Spinal cord (tissue), 10 donors: ENCODE results near the gene OLFM1. TPM values are rescaled to one million over a fixed set of nuclear protein-coding genes. Genes with fewer than 3 reads are reported as not detected.
A peak's percentile ranks its signal among the peaks of the same experiment; 100 is the strongest.

Experiments
- DNase-seq, 6 donors: peaks; one replicate each; pipeline versions ENCODE4 v3.0.0 to v3.0.0-alpha.2; 2013 to 2015; ENCODE audit warnings: low spot score in 6 of 6, low read depth in 4 of 6
- H3K27ac ChIP-seq: one replicate; pipeline ENCODE4 v1.5.1; 2013; ENCODE audit warnings: low read depth, low read length, control low read depth
- H3K27me3 ChIP-seq: one replicate; pipeline ENCODE4 v1.6.1; 2013; ENCODE audit warnings: low read length; ENCODE audit not compliant: control insufficient read depth, insufficient read depth
- H3K36me3 ChIP-seq: one replicate; pipeline ENCODE4 v1.6.1; 2013; ENCODE audit warnings: low read length; ENCODE audit not compliant: control insufficient read depth, insufficient read depth
- H3K4me1 ChIP-seq: one replicate; pipeline ENCODE4 v1.6.1; 2013; ENCODE audit warnings: low read length; ENCODE audit not compliant: control insufficient read depth, insufficient read depth
- H3K4me3 ChIP-seq: one replicate; pipeline ENCODE4 v1.5.1; 2013; ENCODE audit warnings: low read depth, low read length, control low read depth
- H3K9me3 ChIP-seq: one replicate; pipeline ENCODE4 v1.6.1; 2013; ENCODE audit warnings: low read length; ENCODE audit not compliant: control insufficient read depth, insufficient read depth
- WGBS: methylation state at CpG from one replicate; pipeline ENCODE4 v1.1.5; 2013; ENCODE audit warnings: missing lambda C conversion rate; ENCODE audit not compliant: insufficient coverage; 5-methylcytosine and 5-hydroxymethylcytosine counted together
- polyA plus RNA-seq, 2 donors: library from polyadenylated mRNA; unstranded; fragments of 120-200 nt; gene quantifications; one replicate each; pipeline ENCODE4 v1.2.1, GENCODE V29; 2013; ENCODE audit not compliant: insufficient read length in 2 of 2
- total RNA-seq, 2 donors: library from RNA; depleted of rRNA in 1 of 2; stranded (reverse); fragments of 120-200 nt in 1 of 2; fragments of >200 nt in 1 of 2; gene quantifications; one replicate each; pipeline versions ENCODE4 v1.2.3 to v1.2.4, GENCODE V29; 2013 to 2014
- donor health status: healthy.

OLFM1 gene
- total and polyA plus RNA-seq, 4 donors = 52.5 to 321 (median 205) TPM

- Histone ChIP-seq H3K9me3 (no peaks in the 10 kb centered on the region), H3K4me1 (peaks cover 25% of the 10 kb centered on the region), H3K27ac (no peak overlapping the region), H3K27me3 (no peaks in the 10 kb centered on the region), H3K36me3 (no peaks in the 10 kb centered on the region), H3K4me3 (no peak overlapping the region)
- 100% methylated on average over 1 of the region's 7 CpGs for WGBS
- no peak for DNase-seq
Measured at GRCh38 chr9:135066291-135066690, 21.2 kb upstream of the OLFM1 start.

GRCh38 chr9:135067096-135067710, 20.3 kb upstream of the OLFM1 start:
- H3K27me3 ChIP-seq = no peaks in the 10 kb centered on the region
- H3K27ac ChIP-seq = no peak overlapping the region
- H3K4me3 ChIP-seq = no peak overlapping the region
- no peaks in the 10 kb centered on the region for H3K9me3 ChIP-seq
- peaks cover 27% of the 10 kb centered on the region for H3K4me1 ChIP-seq
- no peak for DNase-seq
- no peaks in the 10 kb centered on the region for H3K36me3 ChIP-seq
- WGBS = 81% methylated on average over 15 of the region's 20 CpGs

- no peak overlapping the region for H3K27ac ChIP-seq
- 92% methylated on average over 18 of the region's 18 CpGs for WGBS
- peaks cover 27% of the 10 kb centered on the region for H3K4me1 ChIP-seq
- DNase-seq = no peak
- no peaks in the 10 kb centered on the region for H3K9me3 ChIP-seq
- no peak overlapping the region for H3K4me3 ChIP-seq
- no peaks in the 10 kb centered on the region for H3K36me3 ChIP-seq
- no peaks in the 10 kb centered on the region for H3K27me3 ChIP-seq
Measured at GRCh38 chr9:135068776-135069415, 18.6 kb upstream of the OLFM1 start.

- peaks cover 29% of the 10 kb centered on the region for H3K4me1 ChIP-seq
- H3K36me3 ChIP-seq = no peaks in the 10 kb centered on the region
- H3K27ac ChIP-seq = no peak overlapping the region
- no peak overlapping the region for H3K4me3 ChIP-seq
- H3K9me3 ChIP-seq = no peaks in the 10 kb centered on the region
- 41% methylated on average over 15 of the region's 15 CpGs for WGBS
- DNase-seq = no peak
- no peaks in the 10 kb centered on the region for H3K27me3 ChIP-seq
Measured at GRCh38 chr9:135069558-135070197, 17.8 kb upstream of the OLFM1 start.

GRCh38 chr9:135070198-135070951, 17.1 kb upstream of the OLFM1 start:
- no peaks in the 10 kb centered on the region for H3K27me3 ChIP-seq
- no peaks in the 10 kb centered on the region for H3K9me3 ChIP-seq
- H3K36me3 ChIP-seq = no peaks in the 10 kb centered on the region
- peaks cover 33% of the 10 kb centered on the region for H3K4me1 ChIP-seq
- no peak overlapping the region for H3K27ac ChIP-seq
- WGBS = 20% methylated on average over 19 of the region's 22 CpGs
- peak in 4 of 6 donors; percentile 55 to 96 (median 80) for DNase-seq
- no peak overlapping the region for H3K4me3 ChIP-seq

- H3K4me1 ChIP-seq = peaks cover 37% of the 10 kb centered on the region
- no peaks in the 10 kb centered on the region for H3K9me3 ChIP-seq
- DNase-seq = no peak
- 74% methylated on average over 9 of the region's 16 CpGs for WGBS
- H3K27me3 ChIP-seq = peaks cover 1% of the 10 kb centered on the region
- H3K36me3 ChIP-seq = no peaks in the 10 kb centered on the region
- no peak overlapping the region for H3K27ac ChIP-seq
- H3K4me3 ChIP-seq = no peak overlapping the region
Measured at GRCh38 chr9:135070964-135071735, 16.3 kb upstream of the OLFM1 start.

- H3K9me3 ChIP-seq = no peaks in the 10 kb centered on the region
- H3K36me3 ChIP-seq = peaks cover 3% of the 10 kb centered on the region
- no peak overlapping the region for H3K27ac ChIP-seq
- H3K27me3 ChIP-seq = peaks cover 3% of the 10 kb centered on the region
- H3K4me1 ChIP-seq = peaks cover 52% of the 10 kb centered on the region
- no peak for DNase-seq
- H3K4me3 ChIP-seq = no peak overlapping the region
- WGBS = 96% methylated on average over 9 of the region's 13 CpGs
Measured at GRCh38 chr9:135073081-135073740, 14.3 kb upstream of the OLFM1 start.

GRCh38 chr9:135073741-135074305, 13.6 kb upstream of the OLFM1 start:
- WGBS = 79% methylated on average over 7 of the region's 9 CpGs
- peaks cover 3% of the 10 kb centered on the region for H3K27me3 ChIP-seq
- peaks cover 3% of the 10 kb centered on the region for H3K36me3 ChIP-seq
- H3K27ac ChIP-seq = no peak overlapping the region
- no peak overlapping the region for H3K4me3 ChIP-seq
- DNase-seq = no peak
- H3K4me1 ChIP-seq = peaks cover 50% of the 10 kb centered on the region
- no peaks in the 10 kb centered on the region for H3K9me3 ChIP-seq
